Measurements from ENCODE around the gene FAM89A. TPM values are rescaled to one million over a fixed set of nuclear protein-coding genes. Genes with fewer than 3 reads are reported as not detected.
"Not testable (repeated sequence)": the region's sequence is repeated elsewhere in the genome, so short reads cannot be mapped to it uniquely, and the experiment has no call there.

The FAM89A gene
- total RNA-seq, 1 experiment from 2014 or later = 7.5 TPM

DNA sequence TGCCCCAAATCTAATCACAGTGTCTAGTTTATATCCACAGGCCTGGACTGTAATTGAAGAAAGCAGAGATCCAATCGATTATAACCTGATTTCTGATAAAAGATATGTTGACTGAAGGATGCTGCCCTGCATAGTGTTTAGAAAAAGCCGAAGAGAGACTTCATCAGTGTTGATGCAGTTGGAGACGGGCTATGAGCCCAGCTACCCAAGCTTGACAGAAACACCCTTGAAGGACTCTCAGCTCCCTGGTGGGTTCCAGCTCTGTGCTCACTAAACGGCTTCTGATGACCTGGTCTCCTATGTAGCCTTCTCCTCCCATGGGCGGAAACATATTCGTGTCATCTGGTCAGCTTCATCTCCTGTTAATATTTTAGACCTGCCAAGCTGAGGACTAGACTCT is 10.2 kb downstream of the FAM89A start:
- DNase-seq (no peak), ATAC-seq (no peak)
- intact Hi-C loops (cut with micrococcal nuclease) = no loop called here
- H2AFZ ChIP-seq (ENCODE audit: low read length) = no peak overlapping the region
- H3K4me2 ChIP-seq (ENCODE audit: low read length) = no peak overlapping the region
- H3K4me3 ChIP-seq (ENCODE audit: low read length) = no peak overlapping the region
- TF ChIP-seq EZH2phosphoT487 (IDR thresholded peaks at IDR 0.05; ENCODE audit: borderline replicate concordance, low read length) (no peak), EZH2 (IDR thresholded peaks at IDR 0.05; ENCODE audit: low read length, unreplicated experiment) (no peak)
- TF ChIP-seq, protein P1, sequence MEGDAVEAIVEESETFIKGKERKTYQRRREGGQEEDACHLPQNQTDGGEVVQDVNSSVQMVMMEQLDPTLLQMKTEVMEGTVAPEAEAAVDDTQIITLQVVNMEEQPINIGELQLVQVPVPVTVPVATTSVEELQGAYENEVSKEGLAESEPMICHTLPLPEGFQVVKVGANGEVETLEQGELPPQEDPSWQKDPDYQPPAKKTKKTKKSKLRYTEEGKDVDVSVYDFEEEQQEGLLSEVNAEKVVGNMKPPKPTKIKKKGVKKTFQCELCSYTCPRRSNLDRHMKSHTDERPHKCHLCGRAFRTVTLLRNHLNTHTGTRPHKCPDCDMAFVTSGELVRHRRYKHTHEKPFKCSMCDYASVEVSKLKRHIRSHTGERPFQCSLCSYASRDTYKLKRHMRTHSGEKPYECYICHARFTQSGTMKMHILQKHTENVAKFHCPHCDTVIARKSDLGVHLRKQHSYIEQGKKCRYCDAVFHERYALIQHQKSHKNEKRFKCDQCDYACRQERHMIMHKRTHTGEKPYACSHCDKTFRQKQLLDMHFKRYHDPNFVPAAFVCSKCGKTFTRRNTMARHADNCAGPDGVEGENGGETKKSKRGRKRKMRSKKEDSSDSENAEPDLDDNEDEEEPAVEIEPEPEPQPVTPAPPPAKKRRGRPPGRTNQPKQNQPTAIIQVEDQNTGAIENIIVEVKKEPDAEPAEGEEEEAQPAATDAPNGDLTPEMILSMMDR (conservative IDR thresholded peaks at IDR 0.05; ENCODE audit: low read depth, low read length) = no peak
- no peaks in the 10 kb centered on the region for H3K9me2 ChIP-seq (replicated peaks; ENCODE audit: low read length)
- no peaks in the 10 kb centered on the region; the same call in 1 of the 2 replicates for H3K4me1 ChIP-seq (ENCODE audit: insufficient read depth, low read length)
- no peak overlapping the region for H3K27ac ChIP-seq (ENCODE audit: low read length)
- H3F3A ChIP-seq (ENCODE audit: low read length, unreplicated experiment) = no peaks in the 10 kb centered on the region
- H4K20me1 ChIP-seq (ENCODE audit: low read length) = no peaks in the 10 kb centered on the region
- CTCF ChIA-PET = no interaction called here
- no peaks in the 10 kb centered on the region for H3K79me2 ChIP-seq (ENCODE audit: low read length)
- no peaks in the 10 kb centered on the region for H3K9me3 ChIP-seq (ENCODE audit: low read length)
- no peak overlapping the region for H3K9ac ChIP-seq (ENCODE audit: low read length)
- H3K27me3 ChIP-seq (ENCODE audit: low read length) = no peaks in the 10 kb centered on the region
- no peaks in the 10 kb centered on the region for H3K36me3 ChIP-seq (ENCODE audit: low read depth, low read length)
- POLR2A ChIA-PET (ENCODE audit: unreplicated experiment) = no interaction called here
- BruUV-seq (replicated peaks) = no TSS peak

DNA sequence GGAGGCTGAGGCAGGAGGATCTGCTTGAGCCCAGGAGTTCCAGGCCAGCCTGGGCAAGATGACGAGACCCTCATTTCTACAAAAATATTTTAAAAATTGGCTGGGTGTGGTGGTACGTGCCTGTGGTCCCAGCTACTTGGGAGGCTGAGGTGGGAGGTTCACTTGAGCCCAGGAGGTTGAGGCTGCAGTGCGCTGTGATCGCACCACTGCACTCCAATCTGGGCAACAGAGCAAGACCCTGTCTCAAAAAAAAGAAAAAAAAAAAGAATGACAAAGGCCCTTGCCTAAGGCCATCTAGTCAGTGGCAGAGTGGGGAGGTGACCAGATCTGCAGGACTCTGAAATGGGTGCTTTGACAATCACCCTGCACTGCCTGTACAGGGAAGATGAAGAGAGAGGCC is 10.8 kb downstream of the FAM89A start:
- BruUV-seq (replicated peaks); H3K27me3 ChIP-seq (ENCODE audit: low read length); H3K9me3 ChIP-seq (ENCODE audit: low read length); CTCF ChIA-PET; H3K4me3 ChIP-seq (ENCODE audit: low read length); H3K4me2 ChIP-seq (ENCODE audit: low read length); H3K79me2 ChIP-seq (ENCODE audit: low read length); H3K27ac ChIP-seq (ENCODE audit: low read length); H3F3A ChIP-seq (ENCODE audit: low read length, unreplicated experiment); POLR2A ChIA-PET (ENCODE audit: unreplicated experiment); ATAC-seq; H3K9ac ChIP-seq (ENCODE audit: low read length); DNase-seq; intact Hi-C loops (cut with micrococcal nuclease); H4K20me1 ChIP-seq (ENCODE audit: low read length); H3K4me1 ChIP-seq (ENCODE audit: insufficient read depth, low read length); H2AFZ ChIP-seq (ENCODE audit: low read length); H3K36me3 ChIP-seq (ENCODE audit: low read depth, low read length); H3K9me2 ChIP-seq (replicated peaks; ENCODE audit: low read length): not testable (repeated sequence)

DNA sequence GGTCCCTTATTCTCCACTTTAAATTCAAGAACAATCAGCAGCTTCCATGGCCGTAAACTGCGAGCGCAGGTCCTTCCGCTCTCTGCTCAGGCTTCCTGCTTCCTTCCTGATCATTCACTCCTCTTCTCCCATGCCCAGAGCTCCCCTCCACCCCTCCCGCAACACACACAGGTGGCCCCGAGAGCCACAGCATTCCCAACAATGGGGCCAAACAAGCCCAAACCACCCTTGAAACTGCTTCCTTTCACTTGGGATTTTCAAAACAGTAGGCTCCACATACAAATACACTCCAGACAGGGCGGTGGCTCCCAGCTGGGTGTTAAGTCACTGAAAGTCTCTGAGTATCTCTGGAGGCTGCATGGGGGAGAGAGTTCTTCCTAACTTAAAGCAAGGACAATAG is 11.4 kb downstream of the FAM89A start:
- DNase-seq (no peak), ATAC-seq (no peak)
- Histone ChIP-seq H3K4me3 (ENCODE audit: low read length) (no peak overlapping the region), H2AFZ (ENCODE audit: low read length) (no peak overlapping the region), H4K20me1 (ENCODE audit: low read length) (no peaks in the 10 kb centered on the region), H3K4me2 (ENCODE audit: low read length) (no peak overlapping the region), H3K27me3 (ENCODE audit: low read length) (no peaks in the 10 kb centered on the region), H3K4me1 (ENCODE audit: insufficient read depth, low read length) (no peaks in the 10 kb centered on the region; the same call in 1 of the 2 replicates), H3K36me3 (ENCODE audit: low read depth, low read length) (no peaks in the 10 kb centered on the region), H3K79me2 (ENCODE audit: low read length) (no peaks in the 10 kb centered on the region), H3F3A (ENCODE audit: low read length, unreplicated experiment) (no peaks in the 10 kb centered on the region), H3K27ac (ENCODE audit: low read length) (no peak overlapping the region), H3K9me3 (ENCODE audit: low read length) (no peaks in the 10 kb centered on the region), H3K9me2 (replicated peaks; ENCODE audit: low read length) (no peaks in the 10 kb centered on the region), H3K9ac (ENCODE audit: low read length) (no peak overlapping the region)
- BruUV-seq (replicated peaks) = no TSS peak
- CTCF ChIA-PET = no interaction called here
- TF ChIP-seq EZH2 (IDR thresholded peaks at IDR 0.05; ENCODE audit: low read length, unreplicated experiment) (no peak), EZH2phosphoT487 (IDR thresholded peaks at IDR 0.05; ENCODE audit: borderline replicate concordance, low read length) (no peak)
- TF ChIP-seq, protein P1 (conservative IDR thresholded peaks at IDR 0.05; ENCODE audit: low read depth, low read length) = no peak
- POLR2A ChIA-PET (ENCODE audit: unreplicated experiment) = no interaction called here
- intact Hi-C loops (cut with micrococcal nuclease) = no loop called here

Measured in PC-3 (cell line).